Naive thymus-derived CD4-positive, alpha-beta T cell (primary cell): Measurements from ENCODE around the gene RIMS1. TPM values are rescaled to one million over a fixed set of nuclear protein-coding genes. Genes with fewer than 3 reads are reported as not detected.

Experiments used
- ATAC-seq: fragments of 150-1000 bp; cut with Tn5 transposase; 2 replicates; pipeline ENCODE4 v1.10.0; 2021; ENCODE audit warnings: mild to moderate bottlenecking, moderate library complexity
- CTCF ChIA-PET: fragments of 350-600 bp; sonication (Branson Sonifier 250); formaldehyde crosslinking; loops from one replicate; lab custom pipeline; 2021; ENCODE audit warnings: antibody characterized with exemption; lab: Charles Lee
- POLR2A ChIA-PET: fragments of 350-600 bp; sonication (Branson Sonifier 250); formaldehyde crosslinking; loops from one replicate; lab custom pipeline; 2021; ENCODE audit warnings: antibody characterized with exemption, inconsistent platforms; lab: Charles Lee
- DNase-seq, 9 donors: peaks; one replicate each; pipeline versions ENCODE4 v3.0.0 to v3.0.0-alpha.2; 2020 to 2022; ENCODE audit warnings: mixed read lengths in 1 of 9
- H3K27ac ChIP-seq: one replicate; pipeline ENCODE4 v1.7.0; 2013; ENCODE audit warnings: mild to moderate bottlenecking, low read depth, low read length, moderate library complexity
- H3K27me3 ChIP-seq, 2 donors: one replicate each; pipeline ENCODE4 v1.7.0; 2013; ENCODE audit warnings: low read length in 2 of 2, mild to moderate bottlenecking in 2 of 2, moderate library complexity in 2 of 2; ENCODE audit not compliant: control insufficient read depth in 2 of 2, insufficient read depth in 2 of 2
- H3K36me3 ChIP-seq, 3 experiments: 1 replicate in 2 of 3; 2 replicates in 1 of 3; pipeline ENCODE4 v1.7.0; 2013; ENCODE audit warnings: low read length in 3 of 3, mild to moderate bottlenecking in 3 of 3, moderate library complexity in 1 of 3; ENCODE audit not compliant: insufficient read depth in 3 of 3, control insufficient read depth in 2 of 3
- H3K4me1 ChIP-seq, 2 donors: one replicate each; pipeline ENCODE4 v1.7.0; 2013; ENCODE audit warnings: low read length in 2 of 2, mild to moderate bottlenecking in 2 of 2, moderate library complexity in 1 of 2; ENCODE audit not compliant: control insufficient read depth in 2 of 2, insufficient read depth in 2 of 2
- H3K4me3 ChIP-seq: 2 replicates; pipeline ENCODE4 v1.7.0; 2013; ENCODE audit warnings: mild to moderate bottlenecking, low read length
- H3K9me3 ChIP-seq, 3 experiments: 1 replicate in 2 of 3; 2 replicates in 1 of 3; pipeline ENCODE4 v1.7.0; 2013; ENCODE audit warnings: low read length in 3 of 3; ENCODE audit not compliant: control insufficient read depth in 2 of 3
- H3K27ac Mint-ChIP-seq, 9 donors: one replicate each; pipeline ENCODE4 v1.8.0; 2020 to 2022; ENCODE audit warnings: mixed read lengths in 9 of 9, mild to moderate bottlenecking in 8 of 9, moderate library complexity in 5 of 9, inconsistent platforms in 2 of 9
- H3K27me3 Mint-ChIP-seq, 5 donors: one replicate each; pipeline ENCODE4 v1.8.0; 2021 to 2022; ENCODE audit warnings: mixed read lengths in 5 of 5, mild to moderate bottlenecking in 1 of 5
- H3K36me3 Mint-ChIP-seq, 5 donors: one replicate each; pipeline ENCODE4 v1.8.0; 2020 to 2022; ENCODE audit warnings: mixed read lengths in 5 of 5, mild to moderate bottlenecking in 3 of 5, inconsistent platforms in 1 of 5
- H3K4me1 Mint-ChIP-seq, 7 donors: one replicate each; pipeline ENCODE4 v1.8.0; 2020 to 2022; ENCODE audit warnings: mixed read lengths in 7 of 7, mild to moderate bottlenecking in 3 of 7, inconsistent platforms in 1 of 7
- H3K4me3 Mint-ChIP-seq, 10 donors: one replicate each; pipeline ENCODE4 v1.8.0; 2020 to 2022; ENCODE audit warnings: mild to moderate bottlenecking in 10 of 10, mixed read lengths in 10 of 10, moderate library complexity in 6 of 10, inconsistent platforms in 2 of 10
- H3K9me3 Mint-ChIP-seq, 11 donors: one replicate each; pipeline ENCODE4 v1.8.0; 2020 to 2022; ENCODE audit warnings: mixed read lengths in 11 of 11, mild to moderate bottlenecking in 4 of 11, inconsistent platforms in 1 of 11, moderate library complexity in 1 of 11
- intact Hi-C, 2 donors: fragments of 100-400 bp; cut with micrococcal nuclease; formaldehyde crosslinking; loops; one replicate each; pipeline ENCODE4 v1.15.1; 2023
- polyA plus RNA-seq, 2 donors: library from polyadenylated mRNA; unstranded; fragments of 300-500 nt; fragmentation: Illumina TruSeq; gene quantifications; one replicate each; pipeline ENCODE4 v1.2.3, GENCODE V29; 2021
- total RNA-seq, 6 experiments: library from RNA in 5 of 6; stranded (reverse) in 5 of 6; gene quantifications; 1 replicate in 5 of 6; 2 replicates in 1 of 6; pipeline ENCODE4 v1.2.3 and lab custom pipeline; 2021 to 2026

Gene RIMS1
- total and polyA plus RNA-seq, 7 experiments from 2014 or later, result not detected

DNA sequence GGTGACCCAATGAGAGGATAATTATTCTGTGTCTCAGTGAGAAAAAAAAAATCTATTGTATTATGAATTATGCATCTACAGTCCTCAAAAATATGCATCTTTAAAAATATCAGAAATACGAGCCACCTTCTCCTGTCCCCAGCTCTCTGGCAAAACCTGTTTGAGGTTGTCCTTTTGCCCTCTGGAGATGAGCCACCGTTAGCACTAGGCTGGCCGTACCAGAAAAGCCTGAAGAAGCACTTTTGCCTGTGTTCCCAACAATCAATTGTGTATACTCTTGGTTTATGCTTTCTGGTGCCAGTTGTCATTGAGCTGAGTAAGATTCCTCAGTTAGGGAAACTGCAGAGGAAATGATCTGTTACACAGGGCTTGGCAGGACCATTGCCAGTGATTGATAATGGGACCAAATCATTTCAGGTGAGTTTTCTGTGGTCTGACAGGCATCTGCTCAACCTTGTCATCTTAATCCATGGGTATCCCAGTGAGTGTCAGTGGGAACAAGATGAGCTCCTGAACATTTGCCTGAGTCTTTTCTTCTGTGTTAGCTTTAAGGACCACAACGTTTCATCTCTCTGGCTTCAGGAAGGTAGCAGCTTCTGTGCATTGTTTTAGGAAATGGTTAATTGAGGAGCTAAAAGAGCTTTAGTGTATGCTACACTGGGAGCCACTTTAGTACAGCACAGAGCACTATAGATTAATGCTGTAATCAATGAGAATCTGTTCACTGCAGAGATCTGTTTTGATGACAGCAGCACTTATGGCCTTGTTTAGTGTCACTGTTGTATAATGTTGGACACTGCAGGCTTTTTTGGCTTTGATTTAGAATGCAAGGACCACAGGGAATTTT is 330.1 kb downstream of the RIMS1 start:
- ATAC-seq (no peak), DNase-seq (no peak)
- H3K27ac ChIP-seq, result no peak overlapping the region
- intact Hi-C loops, result no loop called here
- no peaks in the 10 kb centered on the region for H3K9me3 ChIP-seq
- Mint-ChIP-seq H3K27me3 (peaks cover 0 to 6% (median 0%) of the 10 kb centered on the region in 5 donors), H3K36me3 (no peaks in the 10 kb centered on the region), H3K4me1 (no peaks in the 10 kb centered on the region), H3K9me3 (peaks cover 0 to 3% (median 0%) of the 10 kb centered on the region in 11 donors), H3K4me3 (no peak overlapping the region), H3K27ac (no peak overlapping the region)
- no peaks in the 10 kb centered on the region for H3K27me3 ChIP-seq
- H3K36me3 ChIP-seq, result no peaks in the 10 kb centered on the region
- POLR2A ChIA-PET, result no interaction called here
- CTCF ChIA-PET, result no interaction called here
- no peaks in the 10 kb centered on the region for H3K4me1 ChIP-seq
- no peak overlapping the region for H3K4me3 ChIP-seq

DNA sequence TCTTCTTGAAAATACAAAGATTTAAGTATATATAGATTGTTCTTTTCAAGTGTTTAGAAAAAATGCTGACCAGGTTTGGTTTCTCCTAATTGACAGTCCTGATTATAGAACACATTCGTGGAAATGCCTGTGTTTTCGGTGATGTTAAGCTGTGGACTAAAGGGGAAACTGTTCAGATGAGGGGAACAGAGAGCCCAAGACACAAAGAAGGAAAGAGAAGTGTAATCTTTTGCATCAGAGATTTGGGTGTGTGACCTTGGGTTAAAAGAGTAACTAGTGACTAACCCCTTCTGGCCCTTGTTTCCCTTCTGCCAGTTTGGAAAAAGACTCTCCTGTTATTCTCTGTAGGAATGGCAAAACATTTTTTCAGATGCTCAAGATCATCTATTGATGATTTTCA is 331.3 kb downstream of the RIMS1 start:
- Histone ChIP-seq H3K9me3 (no peaks in the 10 kb centered on the region), H3K27me3 (no peaks in the 10 kb centered on the region), H3K36me3 (no peaks in the 10 kb centered on the region), H3K27ac (no peak overlapping the region), H3K4me1 (no peaks in the 10 kb centered on the region), H3K4me3 (no peak overlapping the region)
- Mint-ChIP-seq H3K9me3 (peaks cover 0 to 3% (median 0%) of the 10 kb centered on the region in 11 donors), H3K27ac (no peak overlapping the region), H3K36me3 (no peaks in the 10 kb centered on the region), H3K4me3 (no peak overlapping the region), H3K4me1 (no peaks in the 10 kb centered on the region), H3K27me3 (peaks cover 0 to 6% (median 0%) of the 10 kb centered on the region in 5 donors)
- CTCF ChIA-PET, result no interaction called here
- DNase-seq (no peak), ATAC-seq (no peak)
- POLR2A ChIA-PET, result no interaction called here
- intact Hi-C loops, result no loop called here

DNA sequence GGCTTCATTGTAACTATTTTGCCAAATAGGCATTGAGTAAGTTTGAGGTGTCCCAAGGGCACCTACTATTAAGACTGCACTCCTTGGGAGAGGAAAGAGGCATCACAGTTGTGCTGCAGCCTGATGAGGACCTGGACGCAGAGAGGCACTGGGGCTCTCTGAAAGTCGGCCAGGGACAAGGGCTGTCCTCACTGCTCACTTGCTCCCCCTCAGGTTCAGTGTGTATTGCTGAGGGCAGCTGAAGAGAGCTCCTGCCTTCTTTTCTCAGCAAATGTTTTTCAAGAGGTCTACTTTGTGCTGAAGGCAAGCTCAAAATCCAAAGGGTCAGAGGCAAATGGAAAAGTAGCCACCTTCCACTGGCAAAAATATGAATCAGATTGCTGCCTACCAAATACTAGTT is 331.8 kb downstream of the RIMS1 start:
- Mint-ChIP-seq H3K27me3 (peaks cover 0 to 6% (median 0%) of the 10 kb centered on the region in 5 donors), H3K36me3 (no peaks in the 10 kb centered on the region), H3K4me1 (no peaks in the 10 kb centered on the region), H3K27ac (no peak overlapping the region), H3K4me3 (no peak overlapping the region), H3K9me3 (peaks cover 0 to 3% (median 0%) of the 10 kb centered on the region in 11 donors)
- intact Hi-C loops, result no loop called here
- Histone ChIP-seq H3K27ac (no peak overlapping the region), H3K27me3 (no peaks in the 10 kb centered on the region), H3K36me3 (no peaks in the 10 kb centered on the region), H3K9me3 (no peaks in the 10 kb centered on the region), H3K4me1 (no peaks in the 10 kb centered on the region), H3K4me3 (no peak overlapping the region)
- no peak for DNase-seq
- ChIA-PET POLR2A (no interaction called here), CTCF (no interaction called here)
- ATAC-seq, result no peak

DNA sequence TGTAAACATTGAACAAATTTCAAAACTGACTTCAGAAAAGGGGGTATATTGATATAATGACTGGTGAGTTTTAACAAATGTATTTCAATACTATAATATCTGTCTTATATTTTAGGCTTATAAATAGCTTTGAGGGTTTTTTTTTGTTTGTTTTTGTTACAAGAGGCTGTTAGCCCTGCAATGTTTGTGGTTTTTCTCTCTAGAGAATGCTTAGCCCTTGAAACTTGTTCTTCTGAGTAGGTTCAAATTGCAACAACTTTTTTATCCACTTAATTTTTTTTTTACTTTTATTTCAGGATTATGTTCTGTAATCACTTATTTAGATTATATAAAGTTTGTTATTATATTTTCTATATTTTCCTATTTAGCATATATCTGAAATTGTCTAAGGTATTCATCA is 333.2 kb downstream of the RIMS1 start:
- H3K9me3 Mint-ChIP-seq, result peaks cover 0 to 3% (median 0%) of the 10 kb centered on the region in 11 donors
- ChIA-PET CTCF (no interaction called here), POLR2A (no interaction called here)
- H3K4me3 ChIP-seq, result no peak overlapping the region
- no peaks in the 10 kb centered on the region for H3K4me1 Mint-ChIP-seq
- H3K4me3 Mint-ChIP-seq, result no peak overlapping the region
- H3K36me3 ChIP-seq, result no peaks in the 10 kb centered on the region
- ATAC-seq (no peak), DNase-seq (no peak)
- intact Hi-C loops, result no loop called here
- H3K27me3 ChIP-seq, result no peaks in the 10 kb centered on the region
- no peaks in the 10 kb centered on the region for H3K9me3 ChIP-seq
- H3K27ac Mint-ChIP-seq, result no peak overlapping the region
- no peak overlapping the region for H3K27ac ChIP-seq
- no peaks in the 10 kb centered on the region for H3K4me1 ChIP-seq
- H3K36me3 Mint-ChIP-seq, result no peaks in the 10 kb centered on the region
- peaks cover 0 to 6% (median 0%) of the 10 kb centered on the region in 5 donors for H3K27me3 Mint-ChIP-seq

DNA sequence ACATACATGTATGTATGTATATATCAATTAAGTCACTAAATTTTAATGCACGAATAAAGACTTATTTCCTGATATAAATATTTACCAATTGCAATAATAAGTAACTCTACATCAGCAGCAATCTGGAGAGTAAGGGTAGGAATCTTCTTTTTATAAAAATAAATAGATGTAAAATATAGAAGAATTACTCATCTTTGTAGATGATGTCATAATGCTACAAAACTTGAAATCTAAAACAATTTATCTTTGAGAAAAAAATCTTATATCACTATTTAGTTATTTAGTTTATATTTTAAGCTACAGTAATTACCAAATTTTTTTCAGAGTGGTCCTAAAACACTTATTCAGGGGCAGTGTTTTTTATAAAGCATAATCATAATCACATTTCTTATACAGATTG is 351.7 kb downstream of the RIMS1 start:
- H3K27me3 Mint-ChIP-seq, result no peaks in the 10 kb centered on the region
- H3K36me3 ChIP-seq, result no peaks in the 10 kb centered on the region
- ATAC-seq, result no peak
- POLR2A ChIA-PET, result no interaction called here
- H3K27me3 ChIP-seq, result no peaks in the 10 kb centered on the region
- no peak overlapping the region for H3K27ac ChIP-seq
- no peak overlapping the region for H3K4me3 ChIP-seq
- no peak overlapping the region for H3K4me3 Mint-ChIP-seq
- H3K4me1 Mint-ChIP-seq, result no peaks in the 10 kb centered on the region
- no peak overlapping the region for H3K27ac Mint-ChIP-seq
- H3K9me3 ChIP-seq, result no peaks in the 10 kb centered on the region
- no peaks in the 10 kb centered on the region for H3K36me3 Mint-ChIP-seq
- CTCF ChIA-PET, result interaction anchor here (0.6 kb wide), 1 partner anchor 41 kb away, joined by 3 read pairs; no protein-coding TSS in a partner anchor
- no peak for DNase-seq
- peaks cover 0 to 2% (median 0%) of the 10 kb centered on the region in 11 donors for H3K9me3 Mint-ChIP-seq
- intact Hi-C loops, result no loop called here
- no peaks in the 10 kb centered on the region for H3K4me1 ChIP-seq

DNA sequence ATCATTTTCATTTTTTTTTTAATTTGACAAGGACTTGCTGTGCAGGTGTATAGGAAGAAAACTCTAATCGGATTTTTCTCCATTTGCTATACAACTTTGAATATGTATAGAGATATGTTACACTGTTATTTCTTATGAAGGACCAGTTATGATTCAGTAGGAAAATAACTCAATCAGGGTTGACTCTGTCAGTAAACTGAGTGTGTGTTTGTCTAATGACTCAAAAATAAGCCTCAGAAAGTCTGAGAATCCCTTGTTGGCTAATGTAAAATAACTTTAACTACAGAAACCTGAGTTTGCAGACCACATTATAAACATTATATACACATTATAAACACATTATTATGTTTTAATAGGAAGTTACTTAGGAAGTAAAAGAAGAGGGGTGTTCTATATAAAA is 352.6 kb downstream of the RIMS1 start:
- CTCF ChIA-PET, result no interaction called here
- no peaks in the 10 kb centered on the region for H3K27me3 ChIP-seq
- no peaks in the 10 kb centered on the region for H3K9me3 ChIP-seq
- Mint-ChIP-seq H3K4me3 (no peak overlapping the region), H3K9me3 (peaks cover 0 to 2% (median 0%) of the 10 kb centered on the region in 11 donors), H3K27me3 (no peaks in the 10 kb centered on the region), H3K4me1 (no peaks in the 10 kb centered on the region), H3K27ac (no peak overlapping the region), H3K36me3 (no peaks in the 10 kb centered on the region)
- no peaks in the 10 kb centered on the region for H3K4me1 ChIP-seq
- POLR2A ChIA-PET, result no interaction called here
- H3K36me3 ChIP-seq, result no peaks in the 10 kb centered on the region
- ATAC-seq (no peak), DNase-seq (no peak)
- H3K27ac ChIP-seq, result no peak overlapping the region
- no peak overlapping the region for H3K4me3 ChIP-seq
- intact Hi-C loops, result no loop called here

DNA sequence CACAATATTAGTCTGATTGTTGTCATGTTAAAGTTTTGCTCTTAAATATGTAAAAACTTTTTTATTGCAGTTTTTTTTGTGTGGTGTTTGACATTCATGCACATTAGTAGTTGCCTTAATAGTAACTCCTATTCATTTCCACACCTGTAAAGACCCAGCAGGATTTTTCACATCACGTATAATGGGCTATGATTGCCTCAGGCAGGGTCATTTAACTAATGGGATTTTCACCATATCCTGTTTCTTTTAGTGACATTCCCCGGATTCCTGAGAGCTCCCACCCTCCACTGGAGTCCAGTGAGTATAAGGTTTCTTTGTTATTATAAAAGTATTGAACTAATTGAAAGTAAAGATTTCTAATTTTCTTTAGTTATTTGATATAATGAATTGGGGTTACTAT is 359.2 kb downstream of the RIMS1 start:
- Mint-ChIP-seq H3K27me3 (no peaks in the 10 kb centered on the region), H3K4me3 (no peak overlapping the region), H3K9me3 (peaks cover 0 to 2% (median 0%) of the 10 kb centered on the region in 11 donors), H3K4me1 (no peaks in the 10 kb centered on the region), H3K27ac (no peak overlapping the region), H3K36me3 (no peaks in the 10 kb centered on the region)
- H3K36me3 ChIP-seq, result no peaks in the 10 kb centered on the region
- H3K4me3 ChIP-seq, result no peak overlapping the region
- ChIA-PET POLR2A (no interaction called here), CTCF (no interaction called here)
- ATAC-seq (no peak), DNase-seq (no peak)
- intact Hi-C loops, result no loop called here
- no peaks in the 10 kb centered on the region for H3K9me3 ChIP-seq
- no peaks in the 10 kb centered on the region for H3K4me1 ChIP-seq
- no peaks in the 10 kb centered on the region for H3K27me3 ChIP-seq
- no peak overlapping the region for H3K27ac ChIP-seq
